Stimulated activated CD8-positive, alpha-beta memory T cell treated with anti-CD3 and anti-CD28 coated beads, Interleukin-12 subunit alpha, Interleukin-12 subunit beta, amount 100 ng/mL, for 4 hours (primary cell): ENCODE measurements around the gene PSMG4.

Experiments used
- DNase-seq: peaks from one replicate; pipeline ENCODE4 v3.0.0-alpha.2; 2020; ENCODE audit warnings: low read depth

PSMG4 gene

DNA sequence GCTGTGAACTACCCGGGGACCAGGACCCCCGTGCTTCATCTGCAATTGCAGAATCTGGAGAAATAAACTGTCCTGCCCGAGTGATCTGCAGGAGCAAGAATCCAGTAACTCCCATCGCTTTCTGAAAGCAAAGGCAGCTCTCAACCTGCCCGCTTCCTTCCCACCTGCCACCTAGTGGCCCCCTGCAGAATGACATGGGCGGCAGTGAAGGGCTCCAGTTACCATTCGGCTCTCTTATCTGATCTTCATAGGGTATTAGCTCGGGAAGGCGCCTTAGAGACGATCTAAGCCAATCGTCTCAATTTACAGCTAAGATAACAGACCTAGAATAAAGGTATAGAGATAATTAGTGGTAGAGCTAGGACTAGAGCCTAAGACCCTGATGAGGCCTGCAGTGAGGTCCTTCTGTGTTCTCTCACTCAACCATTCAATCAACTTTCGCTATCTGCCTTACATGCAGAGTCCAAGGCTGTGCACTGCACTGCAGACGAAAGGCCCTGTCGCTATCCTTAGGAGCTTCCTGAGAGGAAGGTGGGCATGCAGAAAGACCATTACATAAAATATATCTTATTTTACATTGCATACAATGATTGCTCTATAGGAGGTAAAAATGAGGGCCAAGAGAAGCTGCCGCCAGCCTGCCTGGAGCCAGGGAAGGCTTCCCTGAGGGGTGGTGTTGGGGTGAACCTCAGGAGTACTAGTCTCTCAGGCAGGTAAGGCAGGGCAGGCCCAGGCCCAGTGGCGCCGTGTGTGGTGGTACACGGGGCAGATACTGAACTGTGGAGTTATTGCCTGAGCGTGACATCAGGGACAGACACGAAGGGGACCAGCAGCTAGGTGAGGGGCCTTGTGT lies 7.1 kb upstream of the PSMG4 start:
- peak; percentile 59 for DNase-seq

DNA sequence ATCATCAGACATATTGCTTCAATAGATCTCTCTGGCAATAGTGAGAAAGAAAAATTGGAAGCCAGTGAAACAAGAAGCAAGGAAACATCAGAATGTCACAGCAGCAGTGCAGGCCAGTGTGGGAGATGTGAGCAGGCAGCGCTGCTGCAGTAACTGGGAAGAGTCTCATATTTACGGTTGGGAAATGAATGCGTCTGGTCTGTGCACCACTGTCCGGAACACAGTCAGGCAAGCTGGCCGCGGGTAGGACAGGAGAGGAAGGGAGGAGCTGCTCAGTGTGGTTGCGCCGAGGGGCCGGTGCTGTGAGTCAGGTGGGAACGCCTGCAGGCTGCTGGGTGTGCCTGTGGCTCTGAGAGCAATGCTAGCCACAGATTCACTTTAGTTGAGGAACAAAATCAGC lies 6.4 kb upstream of the PSMG4 start:
- no peak for DNase-seq

- no peak for DNase-seq
Measured at GRCh38 chr6:3252861-3253596, 5.7 kb upstream of the PSMG4 start.

DNA sequence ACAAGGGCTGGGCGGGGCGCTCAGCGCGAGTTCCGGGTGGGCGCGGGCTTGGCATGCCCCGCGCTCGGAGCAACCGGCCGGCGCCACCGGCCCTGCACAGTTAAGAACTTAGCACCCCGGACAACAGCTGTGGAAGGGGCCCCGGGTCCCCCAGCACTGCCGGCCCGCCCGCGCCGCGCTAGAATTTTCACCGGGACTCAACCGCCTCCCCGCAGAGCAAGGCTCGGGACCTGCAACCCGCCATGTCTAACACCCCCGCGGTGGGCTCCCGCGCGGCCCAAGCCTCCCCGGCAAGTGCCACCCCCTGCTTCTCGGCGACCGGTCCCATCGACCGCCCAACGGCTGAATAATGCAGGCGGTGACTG lies 5.2 kb upstream of the PSMG4 start:
- no peak for DNase-seq

GRCh38 chr6:3258201-3258600 lies 546 bp upstream of the PSMG4 start:
- DNase-seq = no peak

- DNase-seq = peak; percentile 6
Measured at GRCh38 chr6:3259491-3259958, 778 bp downstream of the PSMG4 start.

DNA sequence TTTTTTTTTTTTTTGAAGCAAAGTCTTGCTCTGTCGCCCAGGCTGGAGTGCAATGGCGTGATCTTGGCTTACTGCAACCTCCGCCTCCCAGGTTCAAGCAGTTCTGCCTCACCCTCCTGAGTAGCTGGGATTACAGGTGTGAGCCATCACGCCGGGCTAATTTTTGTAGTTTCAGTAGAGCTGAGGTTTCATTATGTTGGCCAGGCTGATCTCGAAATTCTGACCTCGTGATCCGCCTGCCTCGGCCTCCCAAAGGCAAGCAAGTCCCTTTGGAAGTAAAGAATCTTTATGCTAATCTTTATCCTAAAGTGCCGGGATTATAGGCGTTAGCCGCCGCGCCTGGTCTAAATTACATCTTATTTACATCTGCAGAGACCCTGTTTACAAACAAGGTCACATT lies 1.5 kb downstream of the PSMG4 start:
- DNase-seq = no peak

GRCh38 chr6:3260772-3261517 lies 2.2 kb downstream of the PSMG4 start:
- no peak for DNase-seq

GRCh38 chr6:3261518-3261820 lies 2.7 kb downstream of the PSMG4 start:
- no peak for DNase-seq

DNA sequence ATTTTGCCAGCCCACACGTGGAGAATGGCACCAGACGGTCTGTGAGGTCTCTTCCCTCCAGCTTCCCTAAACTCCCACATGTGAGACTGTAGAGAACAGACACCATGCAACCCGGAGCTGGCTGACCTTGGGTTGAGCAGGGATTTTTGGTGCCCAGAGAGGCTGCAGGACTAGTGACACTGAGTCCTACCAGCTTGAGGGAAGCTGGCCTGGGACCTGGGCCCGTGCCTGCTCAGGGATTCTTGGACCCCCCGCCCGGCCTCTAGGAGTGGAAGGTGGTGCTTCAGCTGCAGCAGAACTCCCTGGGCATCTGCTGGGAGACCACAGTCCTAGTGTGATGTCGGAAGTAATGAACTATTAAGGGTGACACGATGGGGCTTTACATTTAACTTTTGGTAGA lies 3.2 kb downstream of the PSMG4 start:
- no peak for DNase-seq

- DNase-seq = no peak
Measured at GRCh38 chr6:3263096-3263495, 4.3 kb downstream of the PSMG4 start.

GRCh38 chr6:3264356-3264755 lies 5.6 kb downstream of the PSMG4 start:
- no peak for DNase-seq

GRCh38 chr6:3265671-3266070 lies 6.9 kb downstream of the PSMG4 start:
- DNase-seq = no peak

GRCh38 chr6:3266170-3266569 lies 7.4 kb downstream of the PSMG4 start:
- DNase-seq = no peak

- no peak for DNase-seq
Measured at GRCh38 chr6:3267162-3267561, 8.4 kb downstream of the PSMG4 start.

DNA sequence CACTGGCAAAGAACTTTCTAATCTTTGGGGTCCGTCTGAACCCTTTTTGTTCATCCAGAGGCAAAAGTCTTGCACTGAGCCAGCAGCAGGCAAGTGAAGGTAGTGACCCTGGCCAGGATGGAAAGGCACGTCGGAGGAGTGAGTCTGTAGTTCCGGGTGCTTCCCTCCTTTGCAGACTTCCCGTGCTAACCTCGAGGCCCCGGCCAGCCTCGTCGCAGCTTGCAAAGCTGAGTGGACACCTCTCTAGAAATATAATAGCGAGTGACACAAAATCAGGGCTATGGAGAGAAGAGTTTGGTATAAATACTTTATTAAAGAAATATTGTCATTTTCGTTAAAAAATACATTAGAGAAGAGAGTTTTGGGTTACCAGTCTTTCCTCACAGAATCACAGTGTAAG lies 9.9 kb downstream of the PSMG4 start:
- no peak for DNase-seq

DNA sequence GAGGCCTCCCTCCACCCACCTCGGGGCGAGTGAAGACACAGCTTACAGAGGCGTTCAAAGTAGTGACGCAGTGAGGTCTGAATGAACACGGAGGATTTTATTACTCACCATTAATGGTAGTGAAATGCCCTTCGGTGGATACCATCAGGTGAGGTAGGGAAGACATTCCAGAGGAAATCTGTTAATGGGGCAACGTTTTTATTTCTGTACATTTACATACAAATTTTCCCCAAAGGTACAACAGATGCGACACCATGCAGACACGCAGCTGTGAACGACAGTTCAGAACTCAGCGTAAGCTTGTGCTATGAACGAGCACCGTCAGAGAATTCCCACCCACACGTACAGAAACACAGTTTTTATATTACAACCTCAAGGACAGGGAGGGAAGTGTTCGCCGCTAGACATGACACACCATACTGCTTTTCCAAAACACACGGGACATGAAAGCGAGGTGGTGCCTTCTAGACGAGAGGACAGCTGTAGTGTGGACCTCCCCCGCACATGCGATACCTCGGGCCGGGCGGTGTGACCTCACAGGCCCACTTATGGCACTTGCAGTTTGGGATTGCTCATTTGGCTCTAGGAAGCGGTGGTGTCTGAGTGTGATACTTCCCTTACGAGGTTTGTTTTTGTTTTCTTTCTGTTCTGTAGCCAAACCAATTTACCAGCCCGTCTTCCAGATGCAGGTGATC lies 10.7 kb downstream of the PSMG4 start:
- DNase-seq = no peak

DNA sequence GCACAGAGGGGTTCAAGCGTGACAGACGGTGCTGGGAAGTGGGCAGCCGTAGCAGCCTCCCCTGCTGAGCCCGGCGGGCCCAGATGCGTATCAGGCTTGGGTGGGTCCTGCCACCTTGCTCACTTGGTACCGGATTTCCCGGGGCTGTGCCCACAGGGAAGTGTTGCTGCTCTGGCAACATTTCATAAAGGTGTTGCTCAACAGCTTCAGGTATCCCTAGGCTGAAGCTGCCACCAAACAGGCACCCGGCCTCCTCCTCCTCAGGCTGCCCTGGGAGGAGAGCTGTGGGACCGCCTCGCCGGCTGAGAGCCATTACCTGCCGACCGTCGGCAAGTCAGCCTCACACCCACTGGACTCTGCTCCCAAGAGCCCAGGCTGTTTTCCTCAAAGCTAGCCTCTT lies 11.5 kb downstream of the PSMG4 start:
- no peak for DNase-seq

GRCh38 chr6:3271756-3272155 lies 13.0 kb downstream of the PSMG4 start:
- DNase-seq = no peak

- no peak for DNase-seq
Measured at GRCh38 chr6:3272911-3273547, 14.3 kb downstream of the PSMG4 start.

DNA sequence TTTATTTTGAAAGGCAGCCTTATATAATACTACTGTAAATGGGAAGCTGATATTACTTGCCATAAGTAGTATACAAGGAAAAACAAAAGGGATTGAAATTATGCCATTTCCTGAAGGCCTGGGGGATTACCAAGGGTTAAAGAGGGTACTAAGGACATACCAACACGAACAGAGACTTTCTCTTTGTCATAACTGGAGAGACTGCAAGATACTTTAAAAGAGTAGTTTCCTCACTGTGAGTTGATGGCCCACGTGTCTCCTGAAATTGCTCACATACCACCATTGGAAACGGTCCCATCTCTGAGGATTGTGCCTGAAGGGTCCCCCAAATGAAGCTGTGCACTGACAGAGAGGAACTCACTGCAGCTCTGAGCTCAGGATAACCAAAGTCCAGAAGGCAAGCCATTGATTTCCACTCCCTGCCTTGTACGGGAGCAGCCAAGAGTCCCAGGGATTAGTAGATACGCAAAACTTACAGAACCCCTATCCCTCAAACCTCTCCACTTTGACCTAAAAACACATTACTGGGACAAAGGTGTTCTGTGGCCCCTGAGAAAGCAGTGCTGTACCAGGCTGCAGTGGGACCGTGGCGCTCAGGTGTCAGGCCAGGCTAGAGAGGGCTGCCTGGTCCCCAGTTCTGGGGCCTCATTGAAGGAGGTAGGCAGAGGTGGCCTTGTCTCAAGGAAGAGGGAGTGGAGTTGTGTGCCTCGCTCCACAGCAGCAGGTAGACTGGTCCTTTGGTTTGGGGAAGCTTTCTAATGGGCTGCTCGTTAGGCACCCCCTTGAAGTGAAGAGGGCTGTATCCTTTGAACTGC lies 15.2 kb downstream of the PSMG4 start:
- DNase-seq = no peak
